Activated B cell treated with CpG ODN at 0.5 μM for 24 hours (primary cell): ENCODE data around the gene LRRIQ1. TPM values are rescaled to one million over a fixed set of nuclear protein-coding genes. Genes with fewer than 3 reads are reported as not detected.

Source experiments
- ATAC-seq: fragments of 200-7000 bp; cut with Tn5 transposase; one replicate; pipeline ENCODE4 v1.10.0; 2021; ENCODE audit warnings: low read depth, mild to moderate bottlenecking, moderate library complexity
- CTCF ChIA-PET: fragments of 350-600 bp; sonication (Branson Sonifier 250); formaldehyde crosslinking; loops from one replicate; lab custom pipeline; 2021; ENCODE audit warnings: antibody characterized with exemption; lab: Charles Lee
- POLR2A ChIA-PET: fragments of 350-600 bp; sonication (Branson Sonifier 250); formaldehyde crosslinking; loops from one replicate; lab custom pipeline; 2021; ENCODE audit warnings: antibody characterized with exemption; lab: Charles Lee
- DNase-seq: peaks from one replicate; pipeline ENCODE4 v3.0.0; 2022
- H3K27ac Mint-ChIP-seq: one replicate; pipeline ENCODE4 v1.8.0; 2020; ENCODE audit warnings: mixed read lengths
- H3K27me3 Mint-ChIP-seq: one replicate; pipeline ENCODE4 v1.8.0; 2021; ENCODE audit warnings: mixed read lengths
- H3K36me3 Mint-ChIP-seq: one replicate; pipeline ENCODE4 v1.8.0; 2021; ENCODE audit warnings: low read depth, mixed read lengths
- H3K4me1 Mint-ChIP-seq: one replicate; pipeline ENCODE4 v1.8.0; 2021; ENCODE audit warnings: mixed read lengths
- H3K4me3 Mint-ChIP-seq: one replicate; pipeline ENCODE4 v1.8.0; 2020; ENCODE audit warnings: mild to moderate bottlenecking, mixed read lengths
- H3K9me3 Mint-ChIP-seq: one replicate; pipeline ENCODE4 v1.8.0; 2020; ENCODE audit warnings: mixed read lengths
- intact Hi-C: fragments of 100-400 bp; cut with micrococcal nuclease; formaldehyde crosslinking; loops from one replicate; pipeline ENCODE4 v1.15.1; 2024
- total RNA-seq: library from RNA; stranded (reverse); gene quantifications from 2 replicates; pipeline ENCODE4 v1.2.3, GENCODE V29; 2022
- TF ChIP-seq, protein P1 (sequence below): fragments of 200-600 bp; IDR thresholded peaks from one replicate; pipeline ENCODE4 v1.8.0; 2022; ENCODE audit warnings: antibody characterized with exemption, mild to moderate bottlenecking

LRRIQ1 gene
- total RNA-seq, 1 donor from 2014 or later: not detected

DNA sequence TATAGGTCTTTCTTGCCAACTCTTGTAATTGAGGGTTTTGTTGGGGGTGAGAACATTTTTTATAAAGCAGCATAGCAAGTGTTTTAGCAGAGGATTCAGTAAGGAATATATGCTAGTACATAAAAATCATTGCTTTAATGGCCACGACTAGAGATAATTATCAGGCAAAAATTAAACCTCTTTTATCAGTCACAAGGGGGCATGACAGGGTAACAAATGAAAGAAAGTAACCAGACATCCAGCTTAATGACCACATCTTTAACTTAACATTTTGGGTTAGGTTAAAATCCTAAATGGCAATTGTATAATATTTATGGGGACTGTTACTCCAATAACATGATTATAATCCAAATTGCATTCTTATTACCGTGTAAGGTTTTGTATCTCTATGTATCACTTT, 119.6 kb downstream of the LRRIQ1 start:
- H3K4me3 Mint-ChIP-seq: no peak overlapping the region
- H3K27me3 Mint-ChIP-seq: no peaks in the 10 kb centered on the region
- ATAC-seq (no peak), DNase-seq (no peak)
- ChIA-PET POLR2A (no interaction called here), CTCF (no interaction called here)
- intact Hi-C loops: no loop called here
- H3K36me3 Mint-ChIP-seq: no peaks in the 10 kb centered on the region
- no peak overlapping the region for H3K27ac Mint-ChIP-seq
- H3K9me3 Mint-ChIP-seq: no peaks in the 10 kb centered on the region
- TF ChIP-seq, protein P1, sequence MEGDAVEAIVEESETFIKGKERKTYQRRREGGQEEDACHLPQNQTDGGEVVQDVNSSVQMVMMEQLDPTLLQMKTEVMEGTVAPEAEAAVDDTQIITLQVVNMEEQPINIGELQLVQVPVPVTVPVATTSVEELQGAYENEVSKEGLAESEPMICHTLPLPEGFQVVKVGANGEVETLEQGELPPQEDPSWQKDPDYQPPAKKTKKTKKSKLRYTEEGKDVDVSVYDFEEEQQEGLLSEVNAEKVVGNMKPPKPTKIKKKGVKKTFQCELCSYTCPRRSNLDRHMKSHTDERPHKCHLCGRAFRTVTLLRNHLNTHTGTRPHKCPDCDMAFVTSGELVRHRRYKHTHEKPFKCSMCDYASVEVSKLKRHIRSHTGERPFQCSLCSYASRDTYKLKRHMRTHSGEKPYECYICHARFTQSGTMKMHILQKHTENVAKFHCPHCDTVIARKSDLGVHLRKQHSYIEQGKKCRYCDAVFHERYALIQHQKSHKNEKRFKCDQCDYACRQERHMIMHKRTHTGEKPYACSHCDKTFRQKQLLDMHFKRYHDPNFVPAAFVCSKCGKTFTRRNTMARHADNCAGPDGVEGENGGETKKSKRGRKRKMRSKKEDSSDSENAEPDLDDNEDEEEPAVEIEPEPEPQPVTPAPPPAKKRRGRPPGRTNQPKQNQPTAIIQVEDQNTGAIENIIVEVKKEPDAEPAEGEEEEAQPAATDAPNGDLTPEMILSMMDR: no peak
- H3K4me1 Mint-ChIP-seq: no peaks in the 10 kb centered on the region

DNA sequence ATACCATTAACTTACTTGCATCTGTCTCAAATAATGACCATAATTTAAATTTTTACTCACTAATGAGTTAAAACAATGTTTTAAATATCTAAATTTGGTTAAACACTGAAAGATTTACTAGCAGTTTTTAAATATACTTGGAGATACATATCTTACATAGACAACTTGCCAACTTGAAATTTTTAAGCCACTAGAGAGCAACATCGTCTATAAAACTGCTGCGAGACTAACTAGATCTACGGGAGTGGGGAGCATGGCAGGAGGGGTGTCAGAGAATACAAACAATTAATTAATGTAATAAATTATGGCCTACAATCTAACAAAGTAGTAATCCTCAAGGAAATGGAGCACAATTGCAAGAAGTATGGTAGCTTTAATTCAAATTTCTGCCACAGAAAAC, 120.4 kb downstream of the LRRIQ1 start:
- POLR2A ChIA-PET: no interaction called here
- no peaks in the 10 kb centered on the region for H3K9me3 Mint-ChIP-seq
- intact Hi-C loops: no loop called here

DNA sequence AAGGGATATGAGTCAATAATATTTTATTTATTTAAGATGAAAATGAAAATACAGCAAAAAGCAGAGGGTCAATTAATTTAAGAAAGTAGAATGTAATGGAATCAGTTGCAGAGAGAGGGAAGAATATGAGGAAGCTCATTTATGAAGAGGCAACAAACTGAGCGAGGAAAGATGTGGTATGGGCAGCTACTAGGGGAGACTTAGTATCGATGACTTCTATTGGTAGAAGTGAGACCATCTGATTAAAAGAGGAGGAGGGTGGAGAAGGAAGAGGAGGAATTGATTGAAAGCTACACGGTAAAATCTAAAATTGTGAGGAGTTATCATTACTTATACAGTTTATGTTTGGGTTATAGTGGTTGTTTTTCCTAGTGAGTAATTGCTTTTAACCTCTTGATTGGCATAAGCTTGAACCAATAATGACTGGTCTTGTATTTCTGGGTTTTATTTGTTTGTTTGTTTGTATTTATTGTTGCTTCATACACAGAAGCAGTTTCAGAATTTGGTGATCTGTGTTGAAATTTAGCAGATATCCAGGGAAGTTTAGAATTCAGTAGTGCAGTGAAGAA, 121.0 kb downstream of the LRRIQ1 start:
- ATAC-seq: no peak
- no peaks in the 10 kb centered on the region for H3K4me1 Mint-ChIP-seq
- no peaks in the 10 kb centered on the region for H3K9me3 Mint-ChIP-seq
- DNase-seq: no peak
- no peaks in the 10 kb centered on the region for H3K36me3 Mint-ChIP-seq
- ChIA-PET POLR2A (no interaction called here), CTCF (no interaction called here)
- intact Hi-C loops: no loop called here
- no peak overlapping the region for H3K27ac Mint-ChIP-seq
- TF ChIP-seq, protein P1: no peak
- H3K4me3 Mint-ChIP-seq: no peak overlapping the region
- H3K27me3 Mint-ChIP-seq: no peaks in the 10 kb centered on the region

More for the DNA sequence above, 120.4 kb downstream of the LRRIQ1 start:
- CTCF ChIA-PET: no interaction called here
- Mint-ChIP-seq H3K27me3 (no peaks in the 10 kb centered on the region), H3K4me3 (no peak overlapping the region), H3K27ac (no peak overlapping the region), H3K4me1 (no peaks in the 10 kb centered on the region), H3K36me3 (no peaks in the 10 kb centered on the region)
- DNase-seq (no peak), ATAC-seq (no peak)
- TF ChIP-seq, protein P1: no peak

DNA sequence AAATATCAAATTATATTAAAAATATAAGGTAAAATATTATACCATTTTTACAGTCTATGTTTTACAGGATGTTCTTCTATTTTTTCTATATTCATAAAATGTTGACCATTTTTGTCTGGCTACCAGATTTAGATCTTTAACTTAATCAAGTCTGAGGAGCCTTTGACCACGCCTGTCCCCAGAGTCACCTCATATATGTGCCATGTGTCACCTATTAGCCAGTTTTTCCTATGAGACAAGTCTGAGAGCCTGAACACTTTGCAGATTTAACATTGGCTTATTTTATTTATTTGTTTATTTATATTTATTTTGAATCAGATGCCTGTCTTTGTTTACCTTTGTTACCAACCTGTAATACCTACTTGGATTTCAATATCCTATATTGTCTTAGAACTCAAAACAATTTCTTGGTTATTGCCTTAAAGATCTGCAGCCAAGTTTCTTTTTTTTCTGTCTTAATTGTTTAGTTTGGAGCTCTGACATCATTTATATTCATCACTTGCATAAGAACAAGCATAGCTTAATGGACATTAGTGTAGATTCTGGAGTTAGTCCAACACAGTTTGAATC, 127.7 kb downstream of the LRRIQ1 start:
- ATAC-seq: no peak
- CTCF ChIA-PET: no interaction called here
- H3K9me3 Mint-ChIP-seq: no peaks in the 10 kb centered on the region
- DNase-seq: no peak
- TF ChIP-seq, protein P1: no peak
- POLR2A ChIA-PET: no interaction called here
- H3K27ac Mint-ChIP-seq: no peak overlapping the region
- no peak overlapping the region for H3K4me3 Mint-ChIP-seq
- intact Hi-C loops: no loop called here
- H3K27me3 Mint-ChIP-seq: no peaks in the 10 kb centered on the region
- H3K36me3 Mint-ChIP-seq: no peaks in the 10 kb centered on the region
- H3K4me1 Mint-ChIP-seq: no peaks in the 10 kb centered on the region

DNA sequence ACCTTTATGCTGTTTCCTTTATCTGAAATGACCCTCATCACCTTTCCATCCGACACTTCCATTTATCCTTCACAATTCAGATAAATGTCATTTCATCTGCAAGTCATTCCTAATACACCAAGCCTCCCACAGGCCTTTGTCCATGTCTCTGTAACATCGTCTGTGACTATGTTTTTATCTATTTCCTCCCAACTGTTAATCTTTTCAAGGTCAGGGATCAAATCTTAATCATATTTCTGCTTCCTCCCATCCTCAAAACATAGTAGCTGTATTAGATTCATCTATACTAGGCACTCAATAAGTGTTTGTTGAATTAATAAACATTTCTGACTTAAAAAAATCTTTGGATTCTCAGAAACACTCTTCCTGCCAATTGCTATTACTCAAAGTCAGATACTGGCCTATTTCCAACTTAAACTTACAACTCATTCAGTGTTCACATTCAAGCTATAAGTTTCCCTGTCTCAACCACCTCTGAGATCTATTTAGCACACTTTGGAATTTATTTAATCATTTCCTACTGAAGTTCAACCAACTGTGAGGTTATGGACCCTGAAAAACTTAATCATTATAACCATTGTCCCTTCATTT, 143.6 kb downstream of the LRRIQ1 start:
- intact Hi-C loops: no loop called here
- Mint-ChIP-seq H3K27me3 (no peaks in the 10 kb centered on the region), H3K36me3 (no peaks in the 10 kb centered on the region), H3K9me3 (peaks cover 3% of the 10 kb centered on the region), H3K4me1 (no peaks in the 10 kb centered on the region), H3K4me3 (no peak overlapping the region), H3K27ac (no peak overlapping the region)
- no peak for ATAC-seq
- TF ChIP-seq, protein P1: no peak
- POLR2A ChIA-PET: no interaction called here
- DNase-seq: no peak
- CTCF ChIA-PET: no interaction called here
